ENCODE data around the gene PTPRG.

DNA sequence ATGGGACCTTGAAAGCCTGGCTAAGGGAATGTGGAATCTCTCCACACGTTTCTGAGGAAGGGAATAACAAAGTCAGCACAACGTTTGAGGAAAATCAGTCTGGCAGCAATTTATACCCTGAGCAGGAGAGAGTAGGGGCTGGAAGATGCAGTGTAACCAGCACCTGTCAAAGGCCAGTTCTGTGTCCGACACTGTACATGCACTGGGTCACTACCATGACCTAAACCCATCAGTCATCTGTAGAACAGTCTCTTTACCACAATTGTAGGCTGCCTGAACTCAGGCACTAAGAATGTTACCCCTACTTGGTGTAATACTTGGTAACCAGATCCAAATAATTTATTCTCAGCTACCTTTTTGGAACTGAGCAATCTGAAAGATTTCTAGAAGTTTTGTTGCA is 698.6 kb downstream of the PTPRG start:
- TF ChIP-seq EZH2phosphoT487 (IDR thresholded peaks at IDR 0.05; ENCODE audit: low read depth), result no peak
- no peak for TF ChIP-seq CTCF (IDR thresholded peaks at IDR 0.05; ENCODE audit: low read depth, low read length)

Data from OCI-LY3 (cell line).